ENCODE results near the gene FUCA1.
"Not testable (repeated sequence)": the region's sequence is repeated elsewhere in the genome, so short reads cannot be mapped to it uniquely, and the experiment has no call there.

Gene FUCA1

GRCh38 chr1:23895082-23895481 lies 27.0 kb upstream of the FUCA1 start:
- no peak for DNase-seq

- DNase-seq = no peak
Observed at GRCh38 chr1:23889074-23889473, 21.0 kb upstream of the FUCA1 start.

- DNase-seq = no peak
Observed at GRCh38 chr1:23885222-23885621, 17.1 kb upstream of the FUCA1 start.

- no peak for DNase-seq
Observed at GRCh38 chr1:23882746-23883145, 14.7 kb upstream of the FUCA1 start.

GRCh38 chr1:23879809-23880208 lies 11.7 kb upstream of the FUCA1 start:
- no peak for DNase-seq

- no peak for DNase-seq
Observed at GRCh38 chr1:23878668-23879067, 10.6 kb upstream of the FUCA1 start.

GRCh38 chr1:23875382-23875781 lies 7.3 kb upstream of the FUCA1 start:
- no peak for DNase-seq

- no peak for DNase-seq
Observed at GRCh38 chr1:23872421-23872820, 4.3 kb upstream of the FUCA1 start.

GRCh38 chr1:23869051-23869450 lies 961 bp upstream of the FUCA1 start:
- no peak for DNase-seq

- no peak for DNase-seq
Observed at GRCh38 chr1:23868557-23869016, 497 bp upstream of the FUCA1 start.

GRCh38 chr1:23867542-23867894 lies 572 bp downstream of the FUCA1 start:
- no peak for DNase-seq

GRCh38 chr1:23865543-23865930 lies 2.6 kb downstream of the FUCA1 start:
- DNase-seq = no peak

GRCh38 chr1:23864801-23865542 lies 3.1 kb downstream of the FUCA1 start:
- no peak for DNase-seq

- DNase-seq = no peak
Observed at GRCh38 chr1:23862640-23863039, 5.5 kb downstream of the FUCA1 start.

GRCh38 chr1:23854568-23854967 lies 13.5 kb downstream of the FUCA1 start:
- DNase-seq = no peak

- not testable (repeated sequence) for DNase-seq
Observed at GRCh38 chr1:23853124-23853523, 15.0 kb downstream of the FUCA1 start.

GRCh38 chr1:23851406-23851805 lies 16.7 kb downstream of the FUCA1 start:
- DNase-seq = not testable (repeated sequence)

GRCh38 chr1:23848673-23849616 lies 19.1 kb downstream of the FUCA1 start:
- DNase-seq = no peak

- DNase-seq = not testable (repeated sequence)
Observed at GRCh38 chr1:23847482-23848095, 20.5 kb downstream of the FUCA1 start.

GRCh38 chr1:23845163-23845562 lies 22.9 kb downstream of the FUCA1 start:
- DNase-seq = no peak

- no peak for DNase-seq
Observed at GRCh38 chr1:23843644-23844043, 24.4 kb downstream of the FUCA1 start.

- peak; percentile 70 for DNase-seq
Observed at GRCh38 chr1:23838401-23838866, 29.7 kb downstream of the FUCA1 start.

GRCh38 chr1:23837908-23838307 lies 30.2 kb downstream of the FUCA1 start:
- no peak for DNase-seq

Measured in stimulated activated CD4-positive, alpha-beta T cell treated with anti-CD3 and anti-CD28 coated beads, Interleukin-1b, Interleukin-23, amount 100 ng/mL, for 48 hours (primary cell).